HG03457 (cell line): ENCODE measurements around the gene MCF2L.

Experiments
- ATAC-seq: cut with Tn5 transposase; IDR thresholded peaks from one replicate; pipeline ENCODE4 v1.9.1; 2021; ENCODE audit warnings: moderate number of reproducible peaks; ENCODE audit not compliant: unreplicated experiment

Gene MCF2L

DNA sequence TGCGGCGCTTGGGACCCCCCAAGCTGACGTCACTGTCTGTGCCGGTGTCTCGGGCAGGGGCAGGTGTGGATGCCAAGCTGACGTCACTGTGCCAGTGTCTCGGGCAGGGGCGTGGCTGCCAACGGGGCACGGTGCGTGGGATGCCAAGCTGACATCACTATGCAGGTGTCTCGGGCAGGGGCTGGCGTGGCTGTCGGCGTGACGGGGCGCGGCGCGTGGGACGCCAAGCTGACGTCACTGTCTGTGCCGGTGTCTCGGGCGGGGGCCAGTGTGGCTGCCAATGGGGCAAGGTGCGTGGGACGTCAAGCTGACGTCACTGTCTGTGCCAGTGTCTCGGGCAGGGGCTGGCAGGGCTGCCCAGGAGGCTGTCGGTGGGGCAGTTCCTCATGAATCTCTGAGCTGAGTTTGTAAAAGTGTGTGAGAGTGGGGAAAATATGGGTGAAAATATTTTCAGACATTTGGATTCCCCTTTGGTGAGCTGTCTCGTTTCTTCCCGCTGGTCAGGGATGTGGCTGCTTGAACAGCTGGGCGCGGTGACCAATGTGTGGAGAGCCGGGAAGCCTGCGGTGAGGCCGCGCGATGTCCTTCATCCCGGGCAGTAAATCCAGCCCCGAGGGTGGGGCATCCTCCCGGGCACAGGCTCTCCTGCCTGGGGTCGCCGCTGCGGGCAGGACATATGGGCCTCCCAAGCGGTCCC lies 25.2 kb downstream of the MCF2L start:
- ATAC-seq = no peak

- no peak for ATAC-seq
These were observed 25.9 kb downstream of the MCF2L start for GRCh38 chr13:112994781-112995355.

- no peak for ATAC-seq
These were observed 26.6 kb downstream of the MCF2L start for GRCh38 chr13:112995395-112996191.

DNA sequence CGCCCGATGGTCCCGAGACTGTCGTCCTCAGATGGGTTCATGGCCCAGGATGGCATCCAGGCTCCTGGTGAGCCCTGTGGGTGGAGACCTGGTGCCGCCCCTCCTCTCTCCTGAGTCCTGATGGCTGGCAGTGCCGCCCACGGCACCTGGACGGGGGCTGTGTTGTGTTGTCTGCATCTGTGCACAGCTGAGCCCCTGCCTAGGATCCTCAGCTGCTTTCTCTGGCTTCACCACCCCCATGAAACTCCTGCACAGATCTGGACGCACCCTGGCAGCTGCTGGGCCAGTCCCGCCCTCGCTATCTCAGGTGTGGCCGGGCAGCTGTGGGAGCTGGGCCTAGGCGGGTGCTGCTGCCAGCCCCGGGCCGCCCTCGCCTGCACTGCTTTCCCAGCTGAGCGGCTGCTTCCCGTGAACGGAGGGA lies 27.7 kb downstream of the MCF2L start:
- ATAC-seq = no peak

- no peak for ATAC-seq
These were observed 28.4 kb downstream of the MCF2L start for GRCh38 chr13:112997188-112998130.

DNA sequence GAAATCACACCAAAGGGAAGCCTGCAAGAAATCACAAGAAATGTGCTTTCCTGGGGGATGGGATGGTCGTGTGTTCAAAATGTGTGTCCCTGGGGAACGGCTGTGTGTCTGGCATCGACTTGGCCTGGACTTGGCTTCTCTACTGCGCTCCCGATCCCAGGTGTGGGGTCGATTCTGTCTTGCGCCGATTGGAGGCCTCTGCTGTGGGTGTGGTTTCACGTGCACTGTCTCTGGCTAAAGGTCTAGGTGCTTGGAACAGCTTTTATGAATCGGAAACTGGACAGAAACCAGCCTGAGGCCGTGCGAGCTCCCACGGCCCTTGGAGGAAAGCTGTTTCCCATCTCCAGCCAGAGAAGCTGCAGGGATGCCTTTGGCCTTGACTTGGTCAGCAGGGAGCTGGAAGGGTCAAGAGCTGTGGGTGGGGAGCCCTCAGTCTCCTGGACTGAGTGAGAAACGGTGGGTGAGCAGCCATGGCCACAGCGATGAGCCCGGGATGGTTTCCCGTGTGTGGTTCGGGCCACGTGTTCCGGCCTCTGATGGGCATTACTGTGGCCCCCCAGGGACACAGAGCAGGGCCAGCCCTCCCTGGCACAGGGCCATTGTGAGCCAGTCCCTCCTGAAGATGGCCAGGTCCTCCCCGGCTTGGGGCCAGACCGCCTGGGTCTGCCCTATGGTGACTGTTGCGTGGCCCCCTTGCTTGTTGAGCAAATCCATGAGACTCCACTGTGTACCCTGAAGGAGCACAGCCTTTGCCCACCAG lies 29.7 kb downstream of the MCF2L start:
- ATAC-seq = no peak

DNA sequence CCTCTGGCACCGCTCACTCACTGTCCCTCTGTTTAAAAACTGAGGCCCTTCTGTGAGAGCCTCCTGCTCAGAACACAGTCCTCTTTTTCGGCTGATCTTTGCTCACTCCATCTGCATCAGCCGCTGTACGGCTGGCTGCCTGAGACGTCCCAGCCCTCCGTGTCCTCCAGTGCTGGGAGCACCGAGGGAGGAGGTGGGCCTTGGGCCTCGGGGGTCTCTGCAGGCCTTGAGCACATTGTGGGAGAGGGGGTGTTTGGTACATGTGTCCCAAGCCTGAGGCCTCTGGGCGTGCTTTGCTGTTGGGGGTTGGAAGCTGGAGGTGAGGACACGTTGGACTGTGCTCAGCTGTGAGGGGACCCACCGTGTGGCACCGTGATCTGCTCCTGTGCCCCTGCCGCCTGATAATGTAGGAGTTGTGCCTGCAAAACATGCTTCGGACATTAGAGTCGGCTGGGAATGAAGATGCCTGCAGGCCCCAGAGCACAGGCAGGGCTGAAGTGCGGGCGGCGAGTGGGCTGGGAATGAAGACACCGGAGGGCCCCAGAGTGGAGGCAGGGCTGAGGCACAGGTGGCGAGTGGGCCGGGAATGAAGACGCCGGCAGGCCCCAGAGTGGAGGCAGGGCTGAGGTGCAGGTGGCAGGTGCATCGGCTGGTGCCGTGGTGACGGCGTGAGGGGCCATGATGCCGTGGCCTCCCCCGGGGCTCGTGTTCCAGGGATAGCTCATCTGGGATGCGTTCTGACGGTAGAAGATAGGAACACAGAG lies 30.6 kb downstream of the MCF2L start:
- ATAC-seq = no peak

DNA sequence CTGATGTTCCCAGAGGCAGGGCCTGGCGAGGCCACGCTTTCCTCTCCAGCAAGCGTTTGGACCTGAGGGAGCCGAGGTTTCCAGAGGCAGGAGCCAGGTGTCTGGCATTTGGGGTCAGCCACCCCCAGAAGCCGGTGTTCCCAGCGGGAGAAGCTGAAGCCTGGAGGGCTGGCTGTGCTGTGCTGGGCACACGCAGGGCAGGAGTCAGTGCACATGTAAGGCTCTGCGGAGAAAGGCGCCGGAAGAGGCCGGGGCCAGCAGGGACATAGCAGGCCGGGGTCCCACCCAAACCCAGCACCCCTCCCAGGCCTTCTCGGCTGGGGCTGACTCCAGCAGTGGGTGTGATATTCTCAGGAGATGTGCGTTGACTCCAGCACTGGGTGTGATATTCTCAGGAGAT lies 31.6 kb downstream of the MCF2L start:
- no peak for ATAC-seq

DNA sequence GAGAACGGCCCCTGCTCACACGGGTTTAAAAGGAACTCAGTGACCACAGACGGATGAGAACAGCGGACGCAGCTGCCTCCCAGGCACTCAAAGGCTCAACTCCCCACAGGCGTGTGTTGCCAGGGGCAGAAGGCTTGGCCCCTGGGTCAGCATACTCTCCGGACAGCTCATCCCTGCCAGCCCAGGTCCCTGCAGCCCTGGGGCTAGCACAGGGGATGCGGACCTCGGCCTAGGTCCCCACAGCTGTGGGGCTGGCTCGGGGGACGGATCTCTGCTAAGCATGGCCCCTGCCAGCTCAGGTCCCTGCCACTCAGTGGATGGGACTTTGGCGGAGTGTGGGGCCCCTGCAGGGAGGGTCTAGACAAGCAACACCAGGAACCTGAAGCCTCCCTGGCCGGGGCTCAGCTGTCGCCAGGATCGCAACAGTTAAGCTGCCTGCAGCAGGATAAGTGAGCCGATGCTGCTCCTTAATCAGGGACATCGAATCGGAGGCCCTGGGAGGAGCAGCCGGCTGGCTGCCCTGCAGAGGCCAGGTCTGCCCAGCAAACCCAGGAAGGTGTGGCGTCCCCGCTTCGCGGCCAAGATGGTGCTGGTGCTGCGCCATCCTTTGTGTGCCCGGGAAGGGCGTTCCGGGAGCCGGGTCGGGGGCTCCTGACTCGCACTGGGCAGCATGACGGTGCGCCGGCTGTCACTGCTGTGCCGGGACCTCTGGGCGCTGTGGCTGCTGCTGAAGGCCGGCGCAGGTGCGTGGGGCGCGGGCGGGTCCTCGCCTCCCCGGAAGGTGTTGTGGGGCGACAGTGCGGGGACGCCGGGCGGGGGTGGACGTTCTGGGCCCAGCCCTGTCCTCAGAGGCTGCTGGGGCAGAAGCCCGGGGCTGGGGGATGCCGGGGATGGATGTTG lies 32.5 kb downstream of the MCF2L start:
- no peak for ATAC-seq

GRCh38 chr13:113002206-113002912 lies 33.3 kb downstream of the MCF2L start:
- ATAC-seq = no peak

GRCh38 chr13:113002913-113003290 lies 33.9 kb downstream of the MCF2L start:
- ATAC-seq = no peak

- no peak for ATAC-seq
These were observed 35.1 kb downstream of the MCF2L start for GRCh38 chr13:113004126-113004525.

DNA sequence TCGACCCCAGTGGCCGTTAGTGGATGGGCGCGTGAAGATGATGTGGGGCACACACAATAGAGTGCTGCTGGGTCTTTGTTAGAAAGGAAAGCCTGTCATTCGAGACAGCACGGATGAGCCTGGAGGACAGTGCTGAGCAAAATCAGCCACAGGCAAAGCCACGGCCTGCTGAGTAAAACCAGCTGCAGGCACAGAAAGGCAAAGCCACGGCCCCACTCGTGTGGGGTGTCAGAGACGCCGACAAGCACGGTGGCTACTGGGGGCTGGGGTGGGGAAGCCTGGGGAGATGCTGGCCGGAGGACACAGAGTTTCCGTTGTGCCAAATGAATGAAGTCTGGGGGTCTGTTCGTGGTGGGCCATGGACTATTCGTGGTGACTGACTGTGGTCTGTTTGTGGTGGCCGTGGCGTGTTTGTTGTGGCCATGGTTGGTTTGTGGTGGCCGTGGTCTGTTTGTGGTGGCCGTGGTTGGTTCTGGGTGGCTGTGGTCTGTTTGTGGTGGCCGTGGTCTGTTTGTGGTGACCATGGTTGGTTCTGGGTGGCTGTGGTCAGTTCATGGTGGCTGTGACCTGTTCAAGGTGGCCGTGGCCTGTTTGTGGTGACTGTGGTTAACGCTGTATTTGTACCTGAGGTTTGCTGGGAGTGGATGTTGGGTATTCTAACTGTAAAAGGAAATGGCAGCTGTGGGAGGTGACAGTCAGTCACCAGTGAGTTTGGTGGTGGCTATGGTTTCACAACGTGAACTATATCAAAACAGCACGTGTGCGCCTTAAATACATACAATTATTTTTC lies 36.3 kb downstream of the MCF2L start:
- no peak for ATAC-seq

- no peak for ATAC-seq
These were observed 37.0 kb downstream of the MCF2L start for GRCh38 chr13:113005997-113006396.

DNA sequence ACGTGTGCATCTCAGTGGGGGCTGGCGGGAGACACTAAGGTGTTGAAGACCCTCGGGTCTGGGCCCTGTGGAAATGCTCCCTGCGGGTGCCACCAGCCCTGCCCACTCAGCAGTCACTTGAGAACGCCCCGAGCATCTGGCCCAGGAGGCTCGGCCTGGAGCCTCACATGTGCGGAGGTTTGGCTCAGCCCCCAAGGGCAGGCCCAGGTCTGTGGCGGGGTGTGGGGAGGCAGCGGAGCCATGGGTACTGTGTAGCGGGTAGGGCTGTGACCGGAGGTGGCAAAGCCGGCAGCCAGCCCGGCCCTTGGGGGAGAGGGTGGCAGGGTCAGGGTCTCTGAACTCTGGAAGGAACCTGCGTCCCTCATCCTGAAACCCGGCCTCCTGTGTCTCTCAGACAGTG lies 37.6 kb downstream of the MCF2L start:
- no peak for ATAC-seq

DNA sequence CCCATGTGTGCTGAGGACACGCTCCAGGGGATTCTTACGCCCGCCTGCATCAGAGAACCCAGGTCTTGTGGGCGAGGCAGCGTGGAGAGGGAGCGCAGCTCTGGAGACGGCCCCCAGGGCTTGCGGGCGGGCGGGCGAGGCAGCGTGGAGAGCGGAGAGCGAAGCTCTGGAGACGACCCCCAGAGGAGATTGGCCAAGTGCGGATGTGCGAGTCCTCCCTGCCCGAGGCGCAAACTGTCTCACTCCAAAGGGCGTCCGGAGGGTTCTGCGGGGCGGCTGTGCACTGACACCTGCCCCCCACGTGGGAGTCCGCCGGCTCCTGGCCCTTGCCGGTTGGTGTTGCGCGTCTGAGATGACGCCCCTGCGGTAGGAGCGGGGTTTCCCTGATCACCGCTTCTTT lies 39.8 kb downstream of the MCF2L start:
- ATAC-seq = no peak
